K562 (cell line): ENCODE data around the gene CXCR6. TPM values are rescaled to one million over a fixed set of nuclear protein-coding genes. Genes with fewer than 3 reads are reported as not detected.

Experiments used
- ATAC-seq: fragments of 200-7000 bp; cut with Tn5 transposase; 3 replicates; pipeline ENCODE4 v1.9.1; 2020; ENCODE audit warnings: moderate library complexity
- BruUV-seq: library from RNA; stranded (reverse); fragments of 400-500 nt; replicated peaks from 2 replicates; lab custom pipeline; 2021; lab: Mats Ljungman, UMichigan
- CTCF ChIA-PET: fragments of 300-600 bp; formaldehyde crosslinking; extraction: SDS; loops from one replicate; lab custom pipeline; 2021; ENCODE audit warnings: low intra/inter-chr PET ratio; lab: Yijun Ruan, JAX
- POLR2A ChIA-PET: fragments of 300-600, 350-650 bp; sonication (Branson Sonifier 250); formaldehyde crosslinking; extraction: SDS; loops from one replicate; lab custom pipeline; 2021; ENCODE audit warnings: antibody characterized with exemption, inconsistent platforms; lab: Yijun Ruan, JAX
- DNase-seq, 4 experiments: peaks; one replicate each; pipeline versions ENCODE4 v3.0.0 to v3.0.0-alpha.2; 2011 to 2018; ENCODE audit warnings: low spot score in 3 of 4, mixed read lengths in 3 of 4; ENCODE audit errors: extremely low read depth in 1 of 4
- FAIRE-seq: peaks from 2 replicates; lab custom pipeline; 2011; peaks lifted over from hg19 to GRCh38; lab: Jason Lieb, UNC
- H2AFZ ChIP-seq: 2 replicates; pipeline ENCODE4 v1.6.0; 2011; ENCODE audit warnings: low read depth, low read length, control low read depth, inconsistent platforms
- H3K27ac ChIP-seq: fragments of 200-600 bp; 3 replicates; pipeline ENCODE4 v1.8.0; 2011; ENCODE audit warnings: low read depth, mild to moderate bottlenecking, control low read depth, inconsistent platforms, low read length, moderate library complexity, mixed read lengths; ENCODE audit errors: extremely low read depth
- H3K27me3 ChIP-seq, 2 experiments: fragments of 300-600 bp in 1 of 2; 2 replicates in 1 of 2; 3 replicates in 1 of 2; pipeline versions ENCODE4 v1.6.0 to v1.8.0; 2011; ENCODE audit warnings: inconsistent platforms in 2 of 2, low read length in 2 of 2, mild to moderate bottlenecking in 1 of 2, mixed read lengths in 1 of 2, moderate library complexity in 1 of 2; ENCODE audit not compliant: control insufficient read depth in 2 of 2, insufficient read depth in 2 of 2
- H3K36me3 ChIP-seq: fragments of 300-600 bp; 3 replicates; pipeline ENCODE4 v1.8.0; 2011; ENCODE audit warnings: mild to moderate bottlenecking, low read length, inconsistent platforms; ENCODE audit not compliant: control insufficient read depth, insufficient read depth
- H3K4me1 ChIP-seq, 2 experiments: fragments of 200-600 bp in 1 of 2; replicated peaks in 1 of 2; 2 replicates in 1 of 2; 3 replicates in 1 of 2; pipeline versions ENCODE4 v1.5.1 to v1.8.0; 2011; ENCODE audit warnings: inconsistent platforms in 2 of 2, low read length in 2 of 2, mild to moderate bottlenecking in 1 of 2, mixed read lengths in 1 of 2, moderate library complexity in 1 of 2; ENCODE audit not compliant: control insufficient read depth in 2 of 2, insufficient read depth in 2 of 2
- H3K4me2 ChIP-seq: 2 replicates; pipeline ENCODE4 v1.6.1; 2011; ENCODE audit warnings: low read length, control low read depth, inconsistent platforms, mixed read lengths; ENCODE audit not compliant: insufficient read depth
- H3K4me3 ChIP-seq: fragments of 200-600 bp; sonication (generic), shearing (Covaris generic); 2 replicates; pipeline ENCODE4 v1.5.1; 2016; ENCODE audit warnings: control low read depth, inconsistent platforms
- H3K79me2 ChIP-seq: fragments of 200-600 bp; 3 replicates; pipeline ENCODE4 v1.8.0; 2011; ENCODE audit warnings: low read length, inconsistent platforms; ENCODE audit not compliant: control insufficient read depth, insufficient read depth
- H3K9ac ChIP-seq, 2 experiments: 2 replicates each; pipeline versions ENCODE4 v1.6.0 to v1.6.1; 2011; ENCODE audit warnings: low read depth in 2 of 2, low read length in 2 of 2, control low read depth in 1 of 2, inconsistent platforms in 1 of 2, mild to moderate bottlenecking in 1 of 2, mixed read lengths in 1 of 2; ENCODE audit not compliant: insufficient read depth in 1 of 2
- H3K9me1 ChIP-seq: one replicate; pipeline ENCODE4 v1.6.0; 2011; ENCODE audit warnings: inconsistent platforms, mild to moderate bottlenecking, low read length, moderate library complexity; ENCODE audit not compliant: control insufficient read depth, insufficient read depth
- H3K9me3 ChIP-seq: replicated peaks from 2 replicates; pipeline ENCODE4 v1.5.1; 2011; ENCODE audit warnings: low read depth, low read length, inconsistent platforms; ENCODE audit not compliant: control insufficient read depth, insufficient read depth
- H4K20me1 ChIP-seq: replicated peaks from 2 replicates; pipeline ENCODE4 v1.6.1; 2011; ENCODE audit warnings: low read length, inconsistent platforms, mixed read lengths; ENCODE audit not compliant: control insufficient read depth, insufficient read depth
- CXXC5 ChIP-seq: fragments of 250-450 bp; sonication (Bioruptor Pico); IDR thresholded peaks from 2 replicates; pipeline ENCODE4 v1.8.0; 2022; ENCODE audit warnings: inconsistent platforms, mild to moderate bottlenecking, moderate library complexity
- KAT2B ChIP-seq: IDR thresholded peaks from one replicate; pipeline ENCODE4 v1.6.1; 2012; ENCODE audit warnings: low read depth, mild to moderate bottlenecking, control low read depth, inconsistent platforms, low read length, moderate library complexity
- KAT7 ChIP-seq: sonication (generic); formaldehyde crosslinking; IDR thresholded peaks from 2 replicates; pipeline ENCODE4 v1.8.0; 2022; ENCODE audit warnings: missing genetic modification reagents, mild to moderate bottlenecking, borderline replicate concordance
- MBD1 ChIP-seq: fragments of 250-450 bp; sonication (Bioruptor Pico); IDR thresholded peaks from 2 replicates; pipeline ENCODE4 v1.8.0; 2022; ENCODE audit warnings: inconsistent platforms
- PREB ChIP-seq: sonication (generic); formaldehyde crosslinking; IDR thresholded peaks from 2 replicates; pipeline ENCODE4 v1.8.1; 2023; ENCODE audit warnings: mild to moderate bottlenecking, missing genetic modification reagents
- RNF2 ChIP-seq: sonication (generic); IDR thresholded peaks from 2 replicates; pipeline ENCODE4 v1.6.1; 2016
- SIX5 ChIP-seq, 2 experiments: IDR thresholded peaks; 2 replicates each; pipeline ENCODE4 v1.6.1; 2011; ENCODE audit warnings: low read length in 2 of 2, borderline replicate concordance in 1 of 2, low read depth in 1 of 2, mild to moderate bottlenecking in 1 of 2, moderate library complexity in 1 of 2; ENCODE audit not compliant: insufficient read depth in 1 of 2
- SMARCA5 ChIP-seq: fragments of 450-650 bp; IDR thresholded peaks from 2 replicates; pipeline ENCODE4 v1.6.1; 2016
- ZBTB49 ChIP-seq: sonication (generic); formaldehyde crosslinking; IDR thresholded peaks from 2 replicates; pipeline ENCODE4 v1.8.0; 2022; ENCODE audit warnings: missing genetic modification reagents, mild to moderate bottlenecking, borderline replicate concordance
- ZFP91 ChIP-seq: sonication (generic); formaldehyde crosslinking; IDR thresholded peaks from 2 replicates; pipeline ENCODE4 v1.8.0; 2022; ENCODE audit warnings: mild to moderate bottlenecking, missing genetic modification reagents
- WGBS: fragments of 100-300 bp; shearing (Covaris generic); methylation state at CpG from one replicate; pipeline ENCODE4 v1.1.6; 2016; ENCODE audit warnings: low coverage, mixed read lengths; ENCODE audit not compliant: insufficient coverage; ENCODE audit errors: missing lambda C conversion rate; 5-methylcytosine and 5-hydroxymethylcytosine counted together
- in situ Hi-C: fragments of 300-500 bp; cut with MboI; formaldehyde crosslinking; loops from 4 replicates; pipeline ENCODE4 v1.15.0; 2018; ENCODE audit warnings: inconsistent platforms, mixed read lengths
- intact Hi-C: fragments of 100-400 bp; cut with micrococcal nuclease; formaldehyde crosslinking; loops from 2 replicates; pipeline ENCODE4 v1.14.2; 2022
- polyA plus RNA-seq, 8 experiments: library from polyadenylated mRNA; depleted of rRNA in 4 of 8; stranded (reverse) in 5 of 8; unstranded in 3 of 8; fragments of >200 nt; fragmentation: Nextera tagmentation in 2 of 8; fragmentation: Illumina TruSeq in 1 of 8; extraction: Ambion mirVana in 2 of 8; extraction: Trizol in 1 of 8; gene quantifications; 2 replicates each; pipeline versions ENCODE4 v1.2.1 to v1.2.3, GENCODE V29; 2011 to 2014; ENCODE audit warnings: inconsistent platforms in 1 of 8, missing spikeins in 1 of 8
- total RNA-seq, 7 experiments: library from RNA; depleted of rRNA in 6 of 7; stranded (reverse); fragments of >200 nt in 6 of 7; fragmentation: Illumina TruSeq in 2 of 7; extraction: Trizol in 2 of 7; gene quantifications; 2 replicates each; pipeline versions ENCODE4 v1.2.1 to v1.2.3, GENCODE V29; 2011 to 2021; ENCODE audit warnings: low replicate concordance in 1 of 7

The CXCR6 gene
- total and polyA plus RNA-seq, 9 of the 15 experiments (the other 6 are each of a cell fraction or from before 2014, with no cell fraction given) = 0.28 TPM; not detected in 8

GRCh38 chr3:45974686-45975085 is 31.4 kb downstream of the CXCR6 start:
- in situ Hi-C loops = no loop called here
- Histone ChIP-seq H3K36me3 (peaks cover 92% of the 10 kb centered on the region), H3K4me1 (no peaks in the 10 kb centered on the region), H4K20me1 (no peaks in the 10 kb centered on the region), H3K9ac (no peak overlapping the region), H3K4me3 (no peak overlapping the region), H3K27me3 (no peaks in the 10 kb centered on the region), H3K9me1 (no peaks in the 10 kb centered on the region), H2AFZ (no peak overlapping the region), H3K9me3 (no peaks in the 10 kb centered on the region), H3K4me2 (no peak overlapping the region), H3K27ac (no peak overlapping the region), H3K79me2 (no peaks in the 10 kb centered on the region)
- ChIA-PET POLR2A (interaction anchor here (1.1 to 2.1 kb wide), 3 partner anchors 9 to 18 kb away, joined by 4 to 5 read pairs (median 5); no protein-coding TSS in a partner anchor), CTCF (no interaction called here)
- WGBS = 83% methylated on average over 4 of the region's 4 CpGs
- BruUV-seq = no TSS peak
- TF ChIP-seq CXXC5 (CRISPR knock-in tag) = no peak
- TF ChIP-seq RNF2 = no peak
- no peak for TF ChIP-seq ZBTB49 (CRISPR knock-in tag)
- no peak for TF ChIP-seq SMARCA5
- no peak for TF ChIP-seq SIX5 (IDR thresholded peaks at IDR 0.05; ENCODE audit: borderline replicate concordance in 1 of 2, insufficient read depth in 1 of 2, low read depth in 1 of 2, low read length in 2 of 2)
- no peak for TF ChIP-seq KAT7 (CRISPR knock-in tag)
- no peak for TF ChIP-seq ZFP91 (CRISPR knock-in tag)
- TF ChIP-seq PREB = no peak
- no peak for TF ChIP-seq MBD1
- TF ChIP-seq KAT2B = no peak
- no peak for FAIRE-seq
- DNase-seq = no peak
- intact Hi-C loops = no loop called here
- no peak for ATAC-seq
